SH-SY5Y (cell line): ENCODE data around the gene IL22RA1.

Source experiments
- GATA2 ChIP-seq: IDR thresholded peaks from 2 replicates; pipeline ENCODE4 v1.6.1; 2011; ENCODE audit warnings: mild to moderate bottlenecking, low read depth, low read length
- GATA3 ChIP-seq: IDR thresholded peaks from 2 replicates; pipeline ENCODE4 v1.6.1; 2011; ENCODE audit warnings: low read depth, mild to moderate bottlenecking, low read length, moderate library complexity

DNA sequence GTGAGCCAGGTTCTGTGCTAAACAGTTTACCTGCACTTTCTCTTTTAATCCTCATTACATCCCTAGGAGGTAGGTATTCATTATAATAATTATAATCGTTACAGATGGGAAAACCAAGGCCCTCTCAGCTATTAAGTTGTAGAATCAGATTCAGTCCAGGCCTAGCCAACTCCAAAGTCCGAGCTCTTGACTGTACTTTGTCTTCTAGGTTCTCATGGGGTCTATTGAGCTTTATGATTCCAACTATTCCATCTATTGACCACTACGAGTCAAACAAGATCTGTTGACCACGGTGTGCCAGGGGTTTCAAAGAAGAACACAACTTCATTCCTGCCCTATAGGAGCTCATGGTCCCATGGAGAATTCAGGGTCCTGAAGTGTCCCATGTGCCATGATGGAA is 42.1 kb upstream of the IL22RA1 start:
- no peak for TF ChIP-seq GATA2
- TF ChIP-seq GATA3 = no peak
